Activated CD8-positive, alpha-beta T cell treated with anti-CD3 and anti-CD28 coated beads for 36 hours (primary cell): ENCODE results near the gene CCL4. TPM values are rescaled to one million over a fixed set of nuclear protein-coding genes. Genes with fewer than 3 reads are reported as not detected.
"Not testable (repeated sequence)": the region's sequence is repeated elsewhere in the genome, so short reads cannot be mapped to it uniquely, and the experiment has no call there.

ENCODE experiments used
- ATAC-seq: fragments of 200-7000 bp; cut with Tn5 transposase; one replicate; pipeline ENCODE4 v1.10.0; 2021; ENCODE audit warnings: mild to moderate bottlenecking, moderate library complexity
- CTCF ChIA-PET: fragments of 350-600 bp; sonication (Branson Sonifier 250); formaldehyde crosslinking; loops from one replicate; lab custom pipeline; 2021; ENCODE audit warnings: antibody characterized with exemption; lab: Charles Lee
- POLR2A ChIA-PET: fragments of 350-600 bp; sonication (Branson Sonifier 250); formaldehyde crosslinking; loops from one replicate; lab custom pipeline; 2021; ENCODE audit warnings: antibody characterized with exemption; lab: Charles Lee
- DNase-seq: peaks from one replicate; pipeline ENCODE4 v3.0.0-alpha.2; 2020
- H3K27ac Mint-ChIP-seq: one replicate; pipeline ENCODE4 v1.8.0; 2021; ENCODE audit warnings: mild to moderate bottlenecking, mixed read lengths
- H3K27me3 Mint-ChIP-seq: one replicate; pipeline ENCODE4 v1.8.0; 2021; ENCODE audit warnings: mixed read lengths
- H3K36me3 Mint-ChIP-seq: one replicate; pipeline ENCODE4 v1.8.0; 2021; ENCODE audit warnings: low read depth, mixed read lengths
- H3K4me1 Mint-ChIP-seq: one replicate; pipeline ENCODE4 v1.8.0; 2021; ENCODE audit warnings: low read depth, mixed read lengths
- H3K4me3 Mint-ChIP-seq: one replicate; pipeline ENCODE4 v1.8.0; 2021; ENCODE audit warnings: mild to moderate bottlenecking, moderate library complexity, mixed read lengths
- H3K9me3 Mint-ChIP-seq: one replicate; pipeline ENCODE4 v1.8.0; 2021; ENCODE audit warnings: mixed read lengths
- intact Hi-C: fragments of 100-400 bp; cut with micrococcal nuclease; formaldehyde crosslinking; loops from one replicate; pipeline ENCODE4 v1.10.0; 2022
- total RNA-seq, 2 experiments: library from RNA; stranded (reverse); gene quantifications; one replicate each; pipeline ENCODE4 v1.2.3, GENCODE V29; 2021
- TF ChIP-seq, protein P1 (sequence below): fragments of 200-600 bp; IDR thresholded peaks from one replicate; pipeline ENCODE4 v1.8.0; 2022; ENCODE audit warnings: antibody characterized with exemption, mild to moderate bottlenecking

Gene CCL4
- total RNA-seq, 2 experiments from 2014 or later: 287 to 290 TPM

DNA sequence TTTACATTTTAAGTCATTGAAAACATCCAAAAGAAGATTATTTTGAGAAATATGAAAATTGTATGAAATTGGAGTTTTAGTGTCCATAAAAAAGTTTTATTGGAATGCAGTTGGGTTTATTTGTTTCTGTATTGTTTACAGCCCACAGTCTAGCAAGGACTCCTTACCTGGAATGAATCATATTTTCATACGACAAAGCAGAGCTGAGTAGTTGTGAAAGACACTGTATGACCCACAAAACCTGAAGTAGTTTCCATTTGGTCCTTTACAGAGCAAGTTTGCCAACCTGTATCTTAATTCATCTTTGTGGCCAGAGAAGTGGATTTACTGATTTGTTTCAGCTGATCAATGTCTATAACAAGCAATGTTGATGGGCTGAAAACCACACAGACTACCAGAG lies 29.3 kb upstream of the CCL4 start:
- TF ChIP-seq, protein P1, sequence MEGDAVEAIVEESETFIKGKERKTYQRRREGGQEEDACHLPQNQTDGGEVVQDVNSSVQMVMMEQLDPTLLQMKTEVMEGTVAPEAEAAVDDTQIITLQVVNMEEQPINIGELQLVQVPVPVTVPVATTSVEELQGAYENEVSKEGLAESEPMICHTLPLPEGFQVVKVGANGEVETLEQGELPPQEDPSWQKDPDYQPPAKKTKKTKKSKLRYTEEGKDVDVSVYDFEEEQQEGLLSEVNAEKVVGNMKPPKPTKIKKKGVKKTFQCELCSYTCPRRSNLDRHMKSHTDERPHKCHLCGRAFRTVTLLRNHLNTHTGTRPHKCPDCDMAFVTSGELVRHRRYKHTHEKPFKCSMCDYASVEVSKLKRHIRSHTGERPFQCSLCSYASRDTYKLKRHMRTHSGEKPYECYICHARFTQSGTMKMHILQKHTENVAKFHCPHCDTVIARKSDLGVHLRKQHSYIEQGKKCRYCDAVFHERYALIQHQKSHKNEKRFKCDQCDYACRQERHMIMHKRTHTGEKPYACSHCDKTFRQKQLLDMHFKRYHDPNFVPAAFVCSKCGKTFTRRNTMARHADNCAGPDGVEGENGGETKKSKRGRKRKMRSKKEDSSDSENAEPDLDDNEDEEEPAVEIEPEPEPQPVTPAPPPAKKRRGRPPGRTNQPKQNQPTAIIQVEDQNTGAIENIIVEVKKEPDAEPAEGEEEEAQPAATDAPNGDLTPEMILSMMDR: no peak
- POLR2A ChIA-PET: interaction anchor here (0.6 to 4.6 kb wide), 5 partner anchors 9 to 18 kb away, joined by 3 to 21 read pairs (median 3); partner anchors contain the start of gene CCL3
- Mint-ChIP-seq H3K4me1 (peaks cover 47% of the 10 kb centered on the region), H3K4me3 (peak overlapping the region; percentile 46), H3K36me3 (peaks cover 5% of the 10 kb centered on the region), H3K9me3 (peaks cover 4% of the 10 kb centered on the region), H3K27ac (peak overlapping the region; percentile 75), H3K27me3 (peaks cover 2% of the 10 kb centered on the region)
- CTCF ChIA-PET: interaction anchor here (0.7 to 10.2 kb wide), 19 partner anchors 8 to 108 kb away, joined by 3 to 85 read pairs (median 14); partner anchors contain the start of genes CCL16, CCL23 and CCL3
- DNase-seq (no peak), ATAC-seq (peak; percentile 65)
- intact Hi-C loops: loop anchor here (5.0 kb wide), 1 partner anchor 102 kb away; no protein-coding TSS in a partner anchor

DNA sequence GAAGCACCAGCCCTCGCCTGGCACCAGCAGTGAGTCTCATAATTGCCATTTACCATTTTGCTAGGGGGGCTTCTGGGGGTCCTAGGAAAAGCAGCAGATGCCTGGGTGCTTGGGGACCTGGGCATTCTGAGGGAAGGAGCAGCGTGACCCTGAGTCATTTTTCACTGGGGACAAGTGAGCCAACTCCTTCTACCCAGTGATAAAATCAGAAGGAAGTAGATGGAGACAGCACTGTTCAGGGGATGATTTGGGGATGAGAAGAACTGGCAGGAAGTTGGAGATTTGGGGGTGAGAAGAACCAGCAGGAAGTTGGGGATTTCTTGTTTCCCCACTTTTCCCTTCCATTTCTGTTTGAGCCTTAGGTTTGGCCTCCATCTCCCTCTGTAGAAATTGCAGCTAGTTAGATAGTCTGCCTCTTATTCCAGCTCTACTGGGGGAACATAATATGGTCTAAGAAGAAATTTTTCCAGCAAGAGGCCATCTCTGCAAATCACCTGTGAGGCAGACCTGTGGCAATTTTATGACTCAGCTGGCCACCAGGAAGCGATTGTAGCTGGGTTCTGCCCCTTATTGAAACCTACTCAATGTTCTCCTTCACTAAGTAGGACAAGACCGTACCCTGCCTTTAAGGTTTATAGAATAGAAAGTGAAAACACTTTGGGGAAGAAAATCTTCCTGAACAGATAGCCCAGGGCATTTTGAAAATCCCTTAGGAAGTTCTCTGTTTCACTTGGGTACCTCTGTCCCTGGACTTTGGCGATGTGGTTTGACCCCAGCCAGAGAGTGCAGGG lies 21.8 kb upstream of the CCL4 start:
- H3K4me1 Mint-ChIP-seq: peaks cover 47% of the 10 kb centered on the region

DNA sequence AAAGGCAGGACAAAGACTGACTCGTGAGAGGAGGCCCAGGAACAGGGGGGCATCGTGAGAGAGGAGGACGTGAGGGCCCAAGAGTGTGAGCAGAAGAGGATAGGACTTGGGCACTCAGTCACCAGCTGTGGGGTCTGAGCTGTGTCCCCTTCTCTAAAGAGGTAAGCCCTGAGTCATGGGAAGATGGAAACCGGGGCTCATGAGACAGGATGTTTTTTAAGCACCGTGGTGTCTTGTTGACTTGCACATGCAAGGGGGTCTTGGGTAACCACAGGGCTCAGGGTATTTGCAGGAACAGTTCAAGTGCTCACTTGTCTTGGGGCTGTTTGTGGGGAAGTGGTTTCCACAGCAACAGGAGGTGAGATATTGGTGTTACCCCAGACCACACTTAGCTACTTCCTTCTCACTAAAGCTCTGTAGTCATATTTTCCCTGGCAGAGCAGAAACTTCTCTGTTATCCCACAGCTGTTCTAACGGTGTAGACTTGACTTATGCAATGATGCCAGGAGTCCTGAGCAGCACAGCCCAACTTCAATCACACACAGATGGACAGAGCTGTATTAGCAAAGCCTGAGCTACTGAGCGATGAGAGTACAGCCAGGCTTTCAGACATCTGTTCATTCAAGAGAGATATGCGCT lies 21.0 kb upstream of the CCL4 start:
- Mint-ChIP-seq H3K4me3 (peak overlapping the region; percentile 52), H3K4me1 (peaks cover 47% of the 10 kb centered on the region), H3K27ac (peak overlapping the region; percentile 89)
- CTCF ChIA-PET: interaction anchor here (0.8 to 1.6 kb wide), 2 partner anchors 9 to 113 kb away, joined by 4 to 15 read pairs; no protein-coding TSS in a partner anchor
- H3K27me3 Mint-ChIP-seq, intact Hi-C loops, H3K36me3 Mint-ChIP-seq, H3K9me3 Mint-ChIP-seq: not testable (repeated sequence)
- DNase-seq (peak; percentile 86), ATAC-seq (peak; percentile 82)
- POLR2A ChIA-PET: interaction anchor here (1.2 to 2.7 kb wide), 2 partner anchors 8 to 10 kb away, joined by 3 to 10 read pairs; no protein-coding TSS in a partner anchor

More for the DNA sequence above, 21.8 kb upstream of the CCL4 start:
- H3K36me3 Mint-ChIP-seq, intact Hi-C loops, H3K9me3 Mint-ChIP-seq, H3K27me3 Mint-ChIP-seq: not testable (repeated sequence)
- POLR2A ChIA-PET: interaction anchor here (2.7 kb wide), 1 partner anchor 9 kb away, joined by 10 read pairs; no protein-coding TSS in a partner anchor
- peak; percentile 45 for DNase-seq
- H3K4me3 Mint-ChIP-seq: peak overlapping the region; percentile 52
- H3K27ac Mint-ChIP-seq: peak overlapping the region; percentile 89
- peak; percentile 41 for ATAC-seq
- CTCF ChIA-PET: interaction anchor here (1.0 to 1.6 kb wide), 2 partner anchors 9 kb away, joined by 4 to 15 read pairs; no protein-coding TSS in a partner anchor

DNA sequence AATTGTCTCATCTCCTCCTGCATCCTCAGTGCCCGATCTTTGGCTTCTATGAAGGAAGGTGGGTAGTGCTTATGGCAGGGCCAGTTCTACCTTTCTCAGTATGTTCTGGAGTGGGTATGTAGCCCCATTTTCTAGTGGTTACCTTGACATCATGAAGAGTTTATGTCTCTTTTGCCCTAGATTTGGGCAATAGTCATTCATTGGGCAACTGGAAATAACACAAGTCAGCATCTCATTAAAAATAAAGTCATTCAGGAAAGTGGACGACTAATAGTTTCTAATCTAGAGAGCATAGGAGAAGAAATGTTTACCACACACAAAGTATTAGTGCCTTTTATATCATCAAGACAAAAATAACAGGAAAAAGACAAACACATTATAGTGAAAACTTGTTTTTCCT lies 19.9 kb upstream of the CCL4 start:
- CTCF ChIA-PET, intact Hi-C loops, H3K36me3 Mint-ChIP-seq, DNase-seq, H3K4me3 Mint-ChIP-seq, H3K9me3 Mint-ChIP-seq, H3K27me3 Mint-ChIP-seq, ATAC-seq: not testable (repeated sequence)
- Mint-ChIP-seq H3K4me1 (peaks cover 49% of the 10 kb centered on the region), H3K27ac (peak overlapping the region; percentile 39)
- POLR2A ChIA-PET: interaction anchor here (1.2 kb wide), 1 partner anchor 9 kb away, joined by 3 read pairs; no protein-coding TSS in a partner anchor

DNA sequence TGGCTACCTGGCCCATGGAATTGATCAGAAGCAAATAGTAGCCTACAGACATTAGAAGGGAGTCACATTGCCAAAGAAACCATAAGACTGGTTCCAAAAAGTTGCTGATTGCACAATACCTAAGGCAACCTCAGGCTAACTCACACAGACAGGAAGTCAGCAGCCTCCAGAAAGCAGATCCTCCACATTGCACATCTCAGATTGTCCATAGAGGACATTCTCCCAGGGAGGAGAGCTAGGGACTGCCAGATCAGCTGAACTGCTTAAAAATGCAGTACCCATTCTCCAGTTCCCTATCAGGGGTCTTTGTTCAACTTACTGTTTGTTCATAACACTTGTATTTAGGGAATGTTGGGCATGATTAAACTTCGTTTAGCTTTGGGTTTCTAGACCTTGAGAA lies 17.9 kb upstream of the CCL4 start:
- peak overlapping the region; percentile 35 for H3K4me3 Mint-ChIP-seq
- peaks cover 7% of the 10 kb centered on the region for H3K36me3 Mint-ChIP-seq
- H3K4me1 Mint-ChIP-seq: peaks cover 70% of the 10 kb centered on the region
- CTCF ChIA-PET: interaction anchor here (1.1 to 2.4 kb wide), 6 partner anchors 10 to 117 kb away, joined by 3 to 14 read pairs (median 4); no protein-coding TSS in a partner anchor
- ATAC-seq: no peak
- TF ChIP-seq, protein P1: no peak
- intact Hi-C loops: no loop called here
- H3K9me3 Mint-ChIP-seq: no peaks in the 10 kb centered on the region
- no peak for DNase-seq
- H3K27ac Mint-ChIP-seq: peak overlapping the region; percentile 31
- POLR2A ChIA-PET: interaction anchor here (0.6 to 2.1 kb wide), 6 partner anchors 11 to 44 kb away, joined by 3 to 7 read pairs (median 3); no protein-coding TSS in a partner anchor
- no peaks in the 10 kb centered on the region for H3K27me3 Mint-ChIP-seq

DNA sequence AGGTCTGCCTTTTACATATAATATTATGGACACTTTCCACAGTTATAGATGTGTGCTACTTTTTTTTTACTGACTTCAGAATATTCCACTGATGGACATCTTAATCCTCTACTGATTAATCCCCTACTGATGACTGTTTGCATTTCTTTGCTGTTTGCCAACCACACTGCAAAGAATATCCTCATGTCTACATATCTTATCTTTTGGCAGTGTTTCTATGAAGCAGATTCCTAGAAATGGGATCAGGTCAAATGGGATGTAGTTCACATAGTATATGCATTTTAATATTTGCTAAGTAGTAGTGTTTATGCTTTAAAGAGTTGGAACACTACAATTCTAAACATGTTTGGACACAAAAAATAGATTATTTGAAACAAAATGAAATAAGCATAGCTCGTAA lies 16.8 kb upstream of the CCL4 start:
- DNase-seq (no peak), ATAC-seq (no peak)
- ChIA-PET CTCF (interaction anchor here (1.1 to 2.4 kb wide), 5 partner anchors 14 to 118 kb away, joined by 3 to 14 read pairs (median 4); no protein-coding TSS in a partner anchor), POLR2A (interaction anchor here (0.6 to 2.1 kb wide), 4 partner anchors 12 to 143 kb away, joined by 3 to 7 read pairs (median 3); no protein-coding TSS in a partner anchor)
- no peaks in the 10 kb centered on the region for H3K27me3 Mint-ChIP-seq
- no peaks in the 10 kb centered on the region for H3K9me3 Mint-ChIP-seq
- TF ChIP-seq, protein P1: no peak
- no peak overlapping the region for H3K4me3 Mint-ChIP-seq
- peaks cover 7% of the 10 kb centered on the region for H3K36me3 Mint-ChIP-seq
- intact Hi-C loops: no loop called here
- peaks cover 73% of the 10 kb centered on the region for H3K4me1 Mint-ChIP-seq
- no peak overlapping the region for H3K27ac Mint-ChIP-seq

DNA sequence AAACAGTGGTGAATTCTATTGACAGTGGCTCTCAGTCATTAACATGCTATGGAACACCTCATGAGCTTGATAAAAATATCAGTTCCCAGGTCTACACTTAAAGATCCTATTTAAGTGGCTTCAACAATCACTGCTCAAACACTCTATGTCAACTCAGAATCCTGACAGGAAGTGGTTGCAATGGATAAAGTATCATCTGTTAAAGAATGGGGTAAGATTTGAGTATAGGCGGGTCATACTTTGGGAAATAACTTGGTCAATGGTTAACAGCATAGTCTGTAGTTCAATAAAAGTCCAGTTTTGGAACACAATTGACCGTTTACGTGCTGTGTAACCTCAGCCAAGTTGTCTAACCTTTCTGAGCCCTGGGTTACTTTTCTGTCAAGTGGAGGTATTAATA lies 16.2 kb upstream of the CCL4 start:
- H3K27ac Mint-ChIP-seq: not testable (repeated sequence)
- POLR2A ChIA-PET: interaction anchor here (2.1 kb wide), 1 partner anchor 16 kb away, joined by 7 read pairs; no protein-coding TSS in a partner anchor
- CTCF ChIA-PET: interaction anchor here (2.4 kb wide), 1 partner anchor 15 kb away, joined by 14 read pairs; no protein-coding TSS in a partner anchor

More for the DNA sequence above, 16.2 kb upstream of the CCL4 start:
- H3K9me3 Mint-ChIP-seq, ATAC-seq, DNase-seq, H3K27me3 Mint-ChIP-seq, intact Hi-C loops, H3K36me3 Mint-ChIP-seq: not testable (repeated sequence)
- H3K4me3 Mint-ChIP-seq: peak overlapping the region; percentile 37
- H3K4me1 Mint-ChIP-seq: peaks cover 73% of the 10 kb centered on the region
